ENCODE data around the gene CRYGD.
A peak's percentile ranks its signal among the peaks of the same experiment; 100 is the strongest.
"Not testable (repeated sequence)": the region's sequence is repeated elsewhere in the genome, so short reads cannot be mapped to it uniquely, and the experiment has no call there.

CRYGD gene

GRCh38 chr2:208098701-208099100, 25.6 kb downstream of the CRYGD start:
- H3K9me3 ChIP-seq (replicated peaks; ENCODE audit: low read length); H3K36me3 ChIP-seq (ENCODE audit: insufficient read depth, low read length); H3K4me2 ChIP-seq (ENCODE audit: low read length); H3K4me3 ChIP-seq (ENCODE audit: low read length); H3K27me3 ChIP-seq (ENCODE audit: control insufficient read depth, insufficient read depth, low read length); H3K4me1 ChIP-seq (ENCODE audit: control insufficient read depth, insufficient read depth, low read length); H3K9ac ChIP-seq (ENCODE audit: low read depth, low read length): not testable (repeated sequence)

GRCh38 chr2:208098267-208098666, 26.1 kb downstream of the CRYGD start:
- peaks cover 8% of the 10 kb centered on the region for H3K27me3 ChIP-seq (ENCODE audit: control insufficient read depth, insufficient read depth, low read length)
- H3K9me3 ChIP-seq (replicated peaks; ENCODE audit: low read length), result no peaks in the 10 kb centered on the region
- no peak overlapping the region for H3K4me3 ChIP-seq (ENCODE audit: low read length)
- no peak overlapping the region for H3K4me2 ChIP-seq (ENCODE audit: low read length)
- peaks cover 5% of the 10 kb centered on the region for H3K4me1 ChIP-seq (ENCODE audit: control insufficient read depth, insufficient read depth, low read length)
- no peak overlapping the region for H3K9ac ChIP-seq (ENCODE audit: low read depth, low read length)
- no peaks in the 10 kb centered on the region for H3K36me3 ChIP-seq (ENCODE audit: insufficient read depth, low read length)

DNA sequence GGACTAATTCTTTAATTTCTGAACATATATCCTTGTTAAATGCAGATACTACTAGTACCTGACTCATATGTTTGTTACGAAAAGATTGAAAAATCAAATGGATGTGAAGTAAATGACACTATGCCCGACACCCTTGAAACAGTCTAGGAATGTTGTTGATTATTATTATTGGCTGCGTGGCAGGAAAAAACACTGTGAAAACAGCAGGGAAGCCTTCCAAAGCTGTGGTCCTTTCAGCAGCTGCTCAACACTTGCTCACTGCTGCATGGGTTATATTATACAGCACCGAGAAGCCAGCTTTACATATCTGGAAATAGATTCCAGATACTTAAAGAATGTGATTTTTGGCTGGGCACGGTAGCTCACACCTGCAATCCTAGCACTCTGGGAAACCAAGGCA, 26.5 kb downstream of the CRYGD start:
- Histone ChIP-seq H3K4me2 (ENCODE audit: low read length) (no peak overlapping the region), H3K4me3 (ENCODE audit: low read length) (no peak overlapping the region), H3K4me1 (ENCODE audit: control insufficient read depth, insufficient read depth, low read length) (peaks cover 5% of the 10 kb centered on the region), H3K9me3 (replicated peaks; ENCODE audit: low read length) (no peaks in the 10 kb centered on the region), H3K27me3 (ENCODE audit: control insufficient read depth, insufficient read depth, low read length) (peaks cover 8% of the 10 kb centered on the region), H3K9ac (ENCODE audit: low read depth, low read length) (no peak overlapping the region), H3K36me3 (ENCODE audit: insufficient read depth, low read length) (no peaks in the 10 kb centered on the region)

DNA sequence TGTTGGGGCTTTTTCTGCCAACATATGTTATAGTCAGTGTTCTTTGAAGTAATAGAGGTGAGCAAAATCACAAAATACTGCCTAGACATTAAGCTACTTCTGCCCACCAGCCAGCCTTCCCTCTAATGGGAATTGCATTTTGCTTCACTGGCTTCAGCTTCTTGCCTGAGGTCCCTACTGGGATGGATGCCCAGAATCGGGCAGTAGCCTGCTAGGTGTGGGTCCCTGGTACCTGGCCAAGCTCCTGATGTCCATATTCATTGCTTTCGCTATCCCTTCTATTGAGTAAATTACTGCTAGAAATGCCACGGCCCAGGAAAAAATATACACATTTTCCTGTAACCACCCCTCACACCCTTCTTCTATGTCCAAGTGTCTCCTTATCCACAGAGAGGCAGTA, 27.0 kb downstream of the CRYGD start:
- no peak overlapping the region for H3K4me3 ChIP-seq (ENCODE audit: low read length)
- H3K4me2 ChIP-seq (ENCODE audit: low read length), result no peak overlapping the region
- peaks cover 5% of the 10 kb centered on the region for H3K4me1 ChIP-seq (ENCODE audit: control insufficient read depth, insufficient read depth, low read length)
- no peaks in the 10 kb centered on the region for H3K36me3 ChIP-seq (ENCODE audit: insufficient read depth, low read length)
- H3K9ac ChIP-seq (ENCODE audit: low read depth, low read length), result no peak overlapping the region
- peaks cover 11% of the 10 kb centered on the region for H3K27me3 ChIP-seq (ENCODE audit: control insufficient read depth, insufficient read depth, low read length)
- no peaks in the 10 kb centered on the region for H3K9me3 ChIP-seq (replicated peaks; ENCODE audit: low read length)

DNA sequence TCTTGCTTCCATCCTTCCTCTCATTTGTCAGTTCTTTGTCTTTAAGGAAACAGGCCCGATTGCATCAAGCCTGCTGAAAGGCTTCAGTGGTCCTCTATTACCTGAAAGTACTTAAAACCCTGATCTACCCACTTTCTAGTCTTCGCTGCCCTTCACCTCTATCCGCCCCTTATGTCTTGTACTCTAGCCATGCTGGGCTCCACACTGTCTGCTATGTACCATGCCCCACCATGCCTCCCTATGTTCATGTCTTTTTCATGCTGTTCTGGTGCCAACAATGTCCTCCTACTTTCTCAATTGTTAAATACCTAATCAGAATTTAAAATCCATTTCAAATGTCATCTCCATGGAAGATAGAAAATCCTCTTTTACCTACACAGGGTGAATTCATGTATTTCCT, 28.2 kb downstream of the CRYGD start:
- H3K9me3 ChIP-seq (replicated peaks; ENCODE audit: low read length), result no peaks in the 10 kb centered on the region
- no peak overlapping the region for H3K9ac ChIP-seq (ENCODE audit: low read depth, low read length)
- H3K4me3 ChIP-seq (ENCODE audit: low read length), result no peak overlapping the region
- peaks cover 14% of the 10 kb centered on the region for H3K27me3 ChIP-seq (ENCODE audit: control insufficient read depth, insufficient read depth, low read length)
- H3K4me2 ChIP-seq (ENCODE audit: low read length), result no peak overlapping the region
- H3K36me3 ChIP-seq (ENCODE audit: insufficient read depth, low read length), result no peaks in the 10 kb centered on the region
- H3K4me1 ChIP-seq (ENCODE audit: control insufficient read depth, insufficient read depth, low read length), result peaks cover 5% of the 10 kb centered on the region

DNA sequence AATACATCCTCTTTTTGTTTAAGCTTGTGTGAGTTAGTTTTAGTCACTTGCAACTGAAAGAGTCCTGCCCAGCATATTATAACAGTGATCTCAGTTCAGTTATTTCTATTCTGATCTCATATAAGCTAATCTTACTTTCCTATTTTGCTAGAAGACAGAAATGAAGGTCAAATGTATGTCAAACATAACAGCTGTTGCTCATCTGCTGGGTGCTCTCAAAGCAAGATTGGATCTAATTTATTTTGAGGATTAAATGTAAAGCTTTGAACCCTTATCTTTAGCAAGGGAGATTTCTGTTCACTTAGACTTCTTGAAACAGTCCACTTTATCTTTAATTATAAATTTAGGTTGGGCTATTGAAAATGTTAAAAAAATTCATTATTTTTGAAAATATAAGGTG, 31.2 kb downstream of the CRYGD start:
- H3K9ac ChIP-seq (ENCODE audit: low read depth, low read length), result no peak overlapping the region
- no peak overlapping the region for H3K4me2 ChIP-seq (ENCODE audit: low read length)
- H3K36me3 ChIP-seq (ENCODE audit: insufficient read depth, low read length), result no peaks in the 10 kb centered on the region
- no peaks in the 10 kb centered on the region for H3K9me3 ChIP-seq (replicated peaks; ENCODE audit: low read length)
- no peak overlapping the region for H3K4me3 ChIP-seq (ENCODE audit: low read length)
- H3K27me3 ChIP-seq (ENCODE audit: control insufficient read depth, insufficient read depth, low read length), result peaks cover 14% of the 10 kb centered on the region
- H3K4me1 ChIP-seq (ENCODE audit: control insufficient read depth, insufficient read depth, low read length), result peaks cover 5% of the 10 kb centered on the region

DNA sequence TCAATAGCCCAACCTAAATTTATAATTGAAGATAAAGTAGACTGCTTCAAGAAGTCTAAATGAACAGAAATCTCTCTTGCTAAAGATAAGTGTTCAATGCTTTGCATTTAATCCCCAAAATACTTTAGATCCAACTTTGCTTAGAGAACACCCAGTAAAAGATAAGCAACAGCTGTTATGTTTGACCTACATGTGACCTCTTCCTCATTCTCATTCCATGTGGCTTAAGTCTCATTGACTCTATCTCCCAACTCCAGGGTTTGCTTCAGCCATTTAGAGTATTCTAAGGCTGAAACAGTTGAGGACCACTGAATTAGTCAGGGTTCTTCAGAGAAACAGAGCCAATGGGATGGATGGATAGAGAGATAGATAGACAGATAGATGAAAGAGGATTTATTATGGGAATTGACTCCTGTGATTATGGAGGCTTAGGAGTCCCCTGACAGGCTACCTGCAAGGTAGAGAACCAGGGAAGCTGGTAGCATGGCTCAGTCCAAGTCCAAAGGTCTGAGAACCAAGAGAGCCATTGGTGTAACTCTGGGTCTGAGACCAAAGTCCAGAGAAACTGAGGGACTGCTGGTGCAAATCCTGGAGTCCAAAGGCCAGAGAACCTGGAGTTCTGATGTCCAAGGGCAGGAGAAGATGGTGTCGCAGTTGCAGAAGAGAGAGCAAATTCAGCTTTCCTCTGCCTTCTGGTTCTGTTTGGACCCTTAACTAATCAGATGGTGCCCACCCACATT, 32.1 kb downstream of the CRYGD start:
- Histone ChIP-seq H3K4me3 (ENCODE audit: low read length) (no peak overlapping the region), H3K9me3 (replicated peaks; ENCODE audit: low read length) (no peaks in the 10 kb centered on the region), H3K9ac (ENCODE audit: low read depth, low read length) (no peak overlapping the region), H3K36me3 (ENCODE audit: insufficient read depth, low read length) (no peaks in the 10 kb centered on the region), H3K4me1 (ENCODE audit: control insufficient read depth, insufficient read depth, low read length) (peaks cover under 1% of the 10 kb centered on the region), H3K27me3 (ENCODE audit: control insufficient read depth, insufficient read depth, low read length) (peaks cover 17% of the 10 kb centered on the region), H3K4me2 (ENCODE audit: low read length) (no peak overlapping the region)

DNA sequence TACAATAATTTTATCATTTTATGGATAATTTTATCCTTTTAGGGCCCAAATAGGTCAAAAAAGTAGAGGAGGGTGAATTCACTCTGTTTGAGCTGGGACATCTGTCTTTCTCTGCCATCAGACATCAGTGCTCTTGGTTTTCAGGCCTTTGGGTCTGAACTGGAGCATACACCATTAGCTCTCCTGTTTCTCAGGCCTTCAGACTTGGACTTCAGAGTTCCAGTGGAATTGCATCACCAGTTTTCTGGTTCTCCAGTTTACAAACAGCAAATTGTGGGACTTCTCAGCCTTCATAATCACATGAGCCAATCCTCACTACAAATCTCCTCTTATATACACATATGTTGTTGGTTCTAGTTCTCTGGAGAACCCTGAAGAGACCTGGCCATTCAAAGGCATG, 33.9 kb downstream of the CRYGD start:
- Histone ChIP-seq H3K9ac (ENCODE audit: low read depth, low read length) (no peak overlapping the region), H3K4me3 (ENCODE audit: low read length) (no peak overlapping the region)

DNA sequence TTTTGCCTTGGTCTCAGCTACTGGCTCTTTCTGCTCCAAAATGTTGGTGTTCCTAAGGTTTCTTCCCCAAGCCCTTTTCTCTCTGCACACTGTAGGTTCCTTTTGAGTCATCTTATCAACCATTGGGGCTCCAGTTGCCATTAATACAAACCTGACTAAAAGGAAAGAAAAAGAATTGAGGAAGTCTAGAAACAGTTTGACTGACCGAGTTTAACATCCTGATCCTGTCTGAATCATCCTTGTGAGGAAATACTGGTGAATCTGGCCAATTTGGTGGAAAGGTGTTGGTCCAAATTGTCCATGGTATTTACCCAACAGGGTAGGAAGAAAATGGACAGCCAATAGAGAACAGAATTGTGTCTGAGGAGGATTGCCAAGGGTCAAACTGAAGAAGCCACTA, 38.3 kb downstream of the CRYGD start:
- no peak overlapping the region for H3K4me3 ChIP-seq (ENCODE audit: low read length)
- H3K4me1 ChIP-seq (ENCODE audit: control insufficient read depth, insufficient read depth, low read length), result no peaks in the 10 kb centered on the region
- no peaks in the 10 kb centered on the region for H3K9me3 ChIP-seq (replicated peaks; ENCODE audit: low read length)
- H3K4me2 ChIP-seq (ENCODE audit: low read length), result no peak overlapping the region
- no peak overlapping the region for H3K9ac ChIP-seq (ENCODE audit: low read depth, low read length)
- H3K27me3 ChIP-seq (ENCODE audit: control insufficient read depth, insufficient read depth, low read length), result peaks cover 15% of the 10 kb centered on the region
- H3K36me3 ChIP-seq (ENCODE audit: insufficient read depth, low read length), result no peaks in the 10 kb centered on the region

More for the DNA sequence above, 33.9 kb downstream of the CRYGD start:
- Histone ChIP-seq H3K27me3 (ENCODE audit: control insufficient read depth, insufficient read depth, low read length) (peaks cover 17% of the 10 kb centered on the region), H3K4me1 (ENCODE audit: control insufficient read depth, insufficient read depth, low read length) (no peaks in the 10 kb centered on the region), H3K9me3 (replicated peaks; ENCODE audit: low read length) (no peaks in the 10 kb centered on the region), H3K4me2 (ENCODE audit: low read length) (no peak overlapping the region), H3K36me3 (ENCODE audit: insufficient read depth, low read length) (no peaks in the 10 kb centered on the region)

DNA sequence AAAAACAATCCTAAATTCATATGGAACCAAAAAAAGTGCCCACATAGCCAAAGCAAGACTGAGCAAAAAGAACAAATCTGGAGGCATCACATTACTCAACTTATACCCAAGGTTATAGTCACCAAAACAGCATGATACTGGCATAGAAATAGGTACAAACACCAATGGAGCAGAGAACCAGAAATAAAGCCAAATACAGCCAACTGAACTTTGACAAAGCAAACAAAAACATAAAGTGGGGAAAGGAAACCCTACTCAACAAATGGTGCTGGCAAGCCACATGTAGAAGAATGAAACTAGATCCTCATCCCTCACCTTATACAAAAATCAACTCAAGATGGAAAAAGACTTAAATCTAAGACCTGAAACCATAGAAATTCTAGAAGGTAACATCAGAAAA, 40.5 kb downstream of the CRYGD start:
- Histone ChIP-seq H3K27me3 (ENCODE audit: control insufficient read depth, insufficient read depth, low read length) (peaks cover 25% of the 10 kb centered on the region), H3K4me1 (ENCODE audit: control insufficient read depth, insufficient read depth, low read length) (no peaks in the 10 kb centered on the region), H3K9ac (ENCODE audit: low read depth, low read length) (no peak overlapping the region), H3K4me2 (ENCODE audit: low read length) (no peak overlapping the region), H3K9me3 (replicated peaks; ENCODE audit: low read length) (no peaks in the 10 kb centered on the region), H3K4me3 (ENCODE audit: low read length) (no peak overlapping the region), H3K36me3 (ENCODE audit: insufficient read depth, low read length) (no peaks in the 10 kb centered on the region)

DNA sequence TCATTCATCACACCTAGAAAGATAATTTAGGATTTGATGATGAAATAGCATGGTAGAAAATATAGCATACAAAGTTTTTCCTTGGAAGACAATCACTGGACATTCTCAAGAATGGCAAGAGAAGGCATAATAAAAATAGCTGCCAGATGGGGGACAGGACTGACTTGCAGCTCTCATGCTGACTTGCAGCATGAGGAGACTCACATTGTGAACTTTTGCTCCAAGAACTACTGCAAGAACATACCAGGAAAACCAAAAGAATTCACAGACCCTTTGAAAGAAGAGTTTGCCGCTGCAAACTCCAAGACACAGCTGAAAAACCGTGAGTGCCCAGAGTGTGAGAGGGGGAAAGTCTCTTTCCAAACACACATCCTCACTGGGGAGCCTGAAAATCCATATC, 47.0 kb downstream of the CRYGD start:
- no peaks in the 10 kb centered on the region for H3K36me3 ChIP-seq (ENCODE audit: insufficient read depth, low read length)
- H3K4me3 ChIP-seq (ENCODE audit: low read length), result no peak overlapping the region
- H3K27me3 ChIP-seq (ENCODE audit: control insufficient read depth, insufficient read depth, low read length), result peaks cover 38% of the 10 kb centered on the region
- no peak overlapping the region for H3K9ac ChIP-seq (ENCODE audit: low read depth, low read length)
- H3K4me1 ChIP-seq (ENCODE audit: control insufficient read depth, insufficient read depth, low read length), result no peaks in the 10 kb centered on the region
- H3K4me2 ChIP-seq (ENCODE audit: low read length), result no peak overlapping the region
- H3K9me3 ChIP-seq (replicated peaks; ENCODE audit: low read length), result no peaks in the 10 kb centered on the region

DNA sequence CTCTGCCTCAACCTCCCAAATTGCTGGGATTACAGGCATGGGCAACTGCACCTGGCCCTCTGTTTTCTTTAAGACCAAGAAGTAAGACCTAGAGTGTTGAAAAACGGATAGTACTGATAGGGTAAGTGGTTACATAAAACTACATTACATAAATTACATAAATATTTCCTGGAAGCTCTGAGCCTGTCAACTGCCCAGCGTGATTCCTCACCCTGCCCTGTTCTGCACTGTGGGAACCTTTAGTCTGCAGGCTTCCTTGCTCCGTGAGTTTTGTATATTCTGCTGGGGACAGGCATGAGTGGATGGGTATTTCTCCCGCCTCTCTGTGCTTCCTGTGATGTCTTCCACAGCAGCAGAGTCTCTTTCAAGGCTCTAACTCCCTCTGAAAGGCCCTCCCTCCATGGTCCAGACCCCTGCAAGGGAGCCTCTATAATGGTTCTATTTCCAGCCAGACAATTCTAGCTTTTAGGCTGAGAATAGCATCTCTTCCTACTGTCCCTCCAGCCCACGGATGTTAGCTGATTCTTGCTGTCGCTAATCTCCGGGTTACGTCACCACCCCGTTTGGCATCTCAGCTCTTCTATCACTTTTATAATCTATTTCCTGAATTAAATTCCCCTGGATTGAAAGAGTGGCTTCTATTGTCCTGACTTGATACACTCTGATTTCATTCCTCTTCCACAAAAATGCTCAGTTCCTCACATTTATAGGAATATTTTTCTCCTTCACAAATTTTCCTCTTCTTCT, 49.5 kb downstream of the CRYGD start:
- no peaks in the 10 kb centered on the region for H3K4me1 ChIP-seq (ENCODE audit: control insufficient read depth, insufficient read depth, low read length)
- H3K36me3 ChIP-seq (ENCODE audit: insufficient read depth, low read length), result no peaks in the 10 kb centered on the region
- peaks cover 36% of the 10 kb centered on the region for H3K27me3 ChIP-seq (ENCODE audit: control insufficient read depth, insufficient read depth, low read length)
- H3K4me2 ChIP-seq (ENCODE audit: low read length), result peak overlapping the region; percentile 6
- H3K9ac ChIP-seq (ENCODE audit: low read depth, low read length), result no peak overlapping the region
- H3K4me3 ChIP-seq (ENCODE audit: low read length), result no peak overlapping the region
- H3K9me3 ChIP-seq (replicated peaks; ENCODE audit: low read length), result no peaks in the 10 kb centered on the region

Data from skeletal muscle satellite cell (primary cell).